ENCODE results near the gene XIRP1. TPM values are rescaled to one million over a fixed set of nuclear protein-coding genes. Genes with fewer than 3 reads are reported as not detected.

The XIRP1 gene
- total RNA-seq, 1 experiment from 2014 or later, result not detected

Small RNA genes within 50 kb of the gene (small RNA-seq; reads per million reads assigned to genes)
- gene RF00017, result not detected

Other genes with a start within 250 kb of the XIRP1 start
- 0.07 TPM in 1 of 2 replicates, not detected in the other for gene SCN11A, start 140.7 kb downstream of the XIRP1 start, total RNA-seq (2014; rRNA removed; shearing (Covaris generic); ENCODE audit: low replicate concordance)
- 23.7 and 27.7 TPM in 2 replicates for gene WDR48, start 140.6 kb downstream of the XIRP1 start, total RNA-seq (2014; rRNA removed; shearing (Covaris generic); ENCODE audit: low replicate concordance)
- gene GORASP1, start 85.0 kb downstream of the XIRP1 start, total RNA-seq (2014; rRNA removed; shearing (Covaris generic); ENCODE audit: low replicate concordance), result 38.5 and 51.8 TPM in 2 replicates
- 8.7 and 9.5 TPM in 2 replicates for gene TTC21A, start 84.9 kb downstream of the XIRP1 start, total RNA-seq (2014; rRNA removed; shearing (Covaris generic); ENCODE audit: low replicate concordance)
- gene CSRNP1, start 39.0 kb downstream of the XIRP1 start, total RNA-seq (2014; rRNA removed; shearing (Covaris generic); ENCODE audit: low replicate concordance), result 10.3 and 11.1 TPM in 2 replicates
- gene CX3CR1, start 87.4 kb upstream of the XIRP1 start, total RNA-seq (2014; rRNA removed; shearing (Covaris generic); ENCODE audit: low replicate concordance), result 0.48 TPM in 1 of 2 replicates, not detected in the other
- gene CCR8, start 137.1 kb upstream of the XIRP1 start, total RNA-seq (2014; rRNA removed; shearing (Covaris generic); ENCODE audit: low replicate concordance), result not detected in 2 replicates
- 38.5 and 54.6 TPM in 2 replicates for gene SLC25A38, start 190.8 kb upstream of the XIRP1 start, total RNA-seq (2014; rRNA removed; shearing (Covaris generic); ENCODE audit: low replicate concordance)
- gene RPSA, start 214.1 kb upstream of the XIRP1 start, total RNA-seq (2014; rRNA removed; shearing (Covaris generic); ENCODE audit: low replicate concordance), result 2,449 and 2,497 TPM in 2 replicates

Data from Karpas-422 (cell line).